ENCODE results near the gene KAZN.
"Not testable (repeated sequence)": the region's sequence is repeated elsewhere in the genome, so short reads cannot be mapped to it uniquely, and the experiment has no call there.

Gene KAZN

DNA sequence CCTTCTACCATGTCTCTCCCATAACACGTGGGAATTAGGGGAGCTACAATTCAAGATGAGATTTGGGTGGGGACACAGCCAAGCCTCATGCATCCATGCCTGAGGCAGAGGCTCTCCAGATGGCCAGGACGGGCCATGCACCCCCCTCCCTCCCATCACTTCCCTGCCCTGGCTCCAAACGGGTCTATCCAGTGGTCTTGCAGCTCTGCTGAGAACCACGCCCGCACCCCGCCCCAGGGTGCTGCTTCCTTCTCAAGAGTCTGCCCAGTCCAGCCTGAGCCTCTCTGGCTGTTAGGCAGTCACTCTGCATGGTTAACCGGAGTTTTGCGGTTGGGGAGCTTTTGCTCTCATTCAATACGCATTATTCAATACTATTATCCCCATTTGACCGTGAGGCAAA is 423.6 kb downstream of the KAZN start:
- DNase-seq, result no peak

DNA sequence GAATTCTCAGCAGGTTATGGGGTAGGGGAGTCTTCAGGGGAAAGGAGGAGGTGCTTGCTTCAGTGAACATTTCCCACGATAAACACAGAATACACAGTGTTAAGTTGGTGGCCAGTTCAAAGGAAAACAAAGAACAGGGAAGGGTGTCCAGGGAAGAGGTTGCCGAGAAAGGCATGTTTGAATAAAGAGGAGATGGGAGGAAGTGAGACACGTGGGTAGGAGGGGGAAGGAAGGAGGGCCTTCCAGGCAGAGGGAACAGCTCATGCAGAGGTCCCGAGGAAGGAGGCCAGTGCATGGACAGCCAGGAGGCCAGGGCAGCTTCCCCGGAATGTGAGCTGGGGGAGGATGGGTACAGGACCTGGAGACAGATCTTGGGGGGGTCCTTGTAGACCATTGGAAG is 424.7 kb downstream of the KAZN start:
- DNase-seq, result no peak

DNA sequence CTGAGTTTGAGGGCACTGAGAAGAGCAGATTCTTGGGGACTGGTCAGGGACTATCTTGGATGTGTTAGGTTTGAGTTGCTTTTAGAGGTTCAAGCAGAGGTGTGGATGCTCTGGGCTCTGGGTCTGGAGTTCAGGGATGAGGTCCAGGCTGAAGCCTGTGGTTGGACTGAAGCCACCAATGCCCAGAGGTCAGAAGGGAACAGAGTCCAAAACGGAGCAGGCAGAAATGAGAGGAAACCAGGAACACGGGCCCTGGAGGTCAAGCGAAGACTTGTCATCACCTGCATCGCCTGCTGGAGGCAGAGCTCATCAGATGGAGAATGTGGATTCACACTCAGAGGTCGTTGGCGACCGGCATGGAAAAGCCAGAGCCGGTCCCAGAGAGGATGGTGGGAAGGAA is 425.5 kb downstream of the KAZN start:
- no peak for DNase-seq

DNA sequence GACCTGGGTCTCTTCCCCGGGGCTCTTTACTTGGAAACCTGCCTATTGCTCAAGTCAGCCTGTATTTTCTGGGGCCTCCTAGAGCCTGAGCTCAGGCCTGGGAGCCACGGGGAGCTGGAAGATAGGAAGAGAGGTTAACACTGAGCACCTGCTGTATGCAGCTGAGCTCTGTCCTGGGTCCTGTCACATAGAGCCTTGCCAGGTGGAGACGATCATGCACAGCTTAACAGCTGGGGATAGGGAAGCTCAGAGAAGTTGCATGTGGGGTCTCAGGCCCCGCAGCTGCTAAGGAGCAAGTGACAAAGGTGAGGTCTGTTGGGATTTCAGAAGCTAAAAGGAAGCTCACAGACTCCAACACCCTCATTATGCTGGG is 427.6 kb downstream of the KAZN start:
- DNase-seq, result no peak

DNA sequence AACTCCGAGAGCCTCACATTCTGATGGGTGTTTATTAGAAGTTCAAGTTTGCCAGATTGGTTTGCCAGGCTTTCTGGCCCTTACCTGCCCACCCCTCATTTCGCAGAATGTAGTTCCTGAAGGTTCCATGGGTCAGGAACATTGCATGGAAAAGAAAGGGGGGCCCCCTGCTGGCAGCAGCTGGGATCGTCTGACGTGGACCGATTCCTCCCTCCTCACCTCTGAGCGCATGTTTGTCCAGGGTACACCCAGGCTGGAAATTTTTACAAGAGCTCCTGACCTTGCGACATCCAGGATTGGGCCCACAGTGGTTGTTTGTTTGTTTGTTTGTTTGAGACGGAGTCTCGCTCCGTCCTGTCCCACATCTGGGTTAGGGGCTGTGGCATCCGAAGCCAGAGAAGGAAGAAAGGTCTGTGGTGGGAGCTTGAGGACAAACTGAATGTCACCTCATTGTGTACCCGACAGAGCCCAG is 429.1 kb downstream of the KAZN start:
- DNase-seq, result no peak

DNA sequence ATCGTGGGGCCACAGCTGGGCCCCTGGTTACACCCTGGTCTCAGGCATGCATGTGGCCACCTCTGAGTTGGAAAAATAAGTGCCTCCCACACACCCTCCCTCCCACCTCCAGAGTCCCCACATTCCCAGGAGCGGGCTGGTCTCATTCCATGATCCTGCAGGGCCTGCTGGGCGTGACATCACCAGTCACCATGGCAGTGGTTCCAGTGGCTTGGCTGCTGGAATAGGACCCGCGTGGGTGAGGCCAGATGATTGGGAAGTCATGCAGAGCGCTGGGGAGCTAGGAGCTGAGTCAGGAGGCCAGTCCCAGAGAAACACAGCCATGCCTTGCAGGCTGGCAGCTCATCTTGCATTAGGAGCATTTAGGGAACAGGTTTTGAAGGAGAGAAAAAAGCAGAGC is 429.6 kb downstream of the KAZN start:
- DNase-seq, result no peak

DNA sequence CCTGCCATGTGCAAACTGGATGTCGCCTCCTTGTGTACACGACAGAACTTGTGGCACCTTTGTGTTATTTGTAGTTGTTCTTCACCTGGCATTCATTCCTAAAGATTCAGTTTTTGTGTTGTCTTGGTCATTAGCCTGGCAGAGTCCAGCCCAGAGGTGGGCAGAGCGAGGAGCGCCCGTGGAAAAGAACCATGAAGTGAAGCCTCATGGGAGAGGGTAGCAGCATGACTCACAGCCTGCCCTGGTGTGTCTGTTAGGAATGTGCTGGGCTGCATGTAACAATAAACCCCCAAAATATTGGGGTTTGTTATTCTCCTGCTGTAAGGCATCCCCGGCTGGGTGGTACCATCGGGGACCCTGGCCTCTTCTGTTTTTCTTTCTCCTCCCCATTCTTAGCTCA is 430.1 kb downstream of the KAZN start:
- DNase-seq, result no peak

DNA sequence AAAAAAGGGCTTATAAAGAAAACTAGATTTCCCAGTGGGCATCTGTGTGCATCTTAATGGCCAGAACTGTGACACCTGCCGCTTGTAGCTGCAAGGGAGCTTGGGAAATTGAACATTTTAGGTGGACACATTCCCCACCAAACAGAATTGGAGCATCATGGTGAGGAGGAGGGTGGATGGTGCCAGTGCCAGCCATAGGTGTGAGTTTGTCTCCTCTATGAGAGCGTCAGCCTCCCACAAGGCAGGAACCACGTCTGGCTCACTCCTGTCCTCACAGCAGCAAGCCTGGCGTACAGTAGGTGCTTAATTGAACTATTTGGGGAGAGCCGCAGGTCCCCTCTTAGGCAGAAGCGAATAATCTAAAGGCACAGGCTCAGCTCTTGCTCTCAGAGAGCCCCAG is 430.6 kb downstream of the KAZN start:
- no peak for DNase-seq

DNA sequence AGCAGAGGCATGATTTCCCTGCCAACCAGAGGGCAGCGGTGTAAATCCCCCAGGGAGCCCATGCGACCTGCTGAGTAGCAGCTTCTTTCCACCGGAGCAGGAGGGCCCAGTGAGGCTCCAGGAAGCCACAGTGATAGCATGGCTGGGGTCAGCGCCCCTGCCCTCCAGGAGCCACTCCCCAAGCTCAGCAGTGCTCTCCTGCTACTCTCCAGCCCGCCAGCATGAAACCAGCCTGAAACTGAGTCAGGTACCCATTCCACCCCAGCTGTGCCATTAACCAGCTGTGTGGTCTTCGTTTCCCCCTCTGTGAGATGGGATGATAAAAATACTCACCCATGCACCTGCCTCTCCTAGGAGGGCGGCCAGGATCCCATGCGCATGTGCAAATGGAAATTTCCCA is 431.3 kb downstream of the KAZN start:
- no peak for DNase-seq

DNA sequence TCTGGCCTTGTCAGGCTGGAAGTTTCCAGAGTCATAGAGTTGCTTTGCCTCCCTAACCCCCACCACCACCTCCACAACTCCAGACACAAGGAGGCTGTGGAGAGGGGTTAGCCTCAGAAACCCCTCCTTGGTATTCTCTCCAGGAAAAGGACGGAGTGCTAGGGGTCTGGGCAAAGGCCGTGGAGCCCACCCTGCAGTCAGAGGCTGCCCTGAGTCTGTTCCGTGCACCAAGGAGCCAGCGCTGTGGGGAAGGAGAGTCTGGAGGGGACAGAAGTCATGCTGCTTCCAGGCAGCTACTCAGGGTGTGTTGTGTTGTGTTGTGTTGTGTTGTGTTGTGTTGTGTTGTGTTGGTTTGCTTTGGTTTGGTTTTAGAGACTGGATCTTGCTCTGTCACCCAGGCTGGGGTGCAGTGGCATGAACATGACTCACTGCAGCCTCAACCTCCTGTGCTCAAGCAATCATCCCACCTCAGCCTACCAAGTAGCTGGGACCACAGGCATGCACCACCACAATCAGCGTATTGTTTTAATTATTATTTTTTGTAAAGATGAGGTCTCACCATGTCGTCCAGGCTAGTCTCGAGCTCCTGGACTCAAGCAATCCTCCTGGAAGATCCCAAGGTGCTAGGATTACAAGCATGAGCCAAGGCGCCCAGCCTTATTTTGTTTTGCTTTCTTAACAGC is 432.9 kb downstream of the KAZN start:
- no peak for DNase-seq

DNA sequence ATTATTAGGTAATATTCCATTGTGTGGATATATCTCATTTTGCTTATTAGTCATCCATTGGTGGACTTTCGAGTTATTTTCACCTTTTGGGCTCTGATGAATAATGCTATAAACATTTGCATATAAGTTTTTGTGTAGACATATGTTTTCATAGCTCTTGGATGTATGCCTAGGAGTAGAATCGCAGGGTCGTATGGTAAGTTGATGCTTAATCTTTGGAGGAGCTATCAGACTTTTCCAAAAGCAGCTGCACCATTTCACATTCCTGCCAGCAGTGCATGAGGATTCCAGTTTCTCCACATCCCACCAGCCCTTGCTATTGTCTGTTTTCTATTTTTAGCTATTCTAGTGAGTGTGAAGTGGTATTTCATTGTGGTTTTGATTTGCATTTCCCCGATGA is 434.8 kb downstream of the KAZN start:
- no peak for DNase-seq

DNA sequence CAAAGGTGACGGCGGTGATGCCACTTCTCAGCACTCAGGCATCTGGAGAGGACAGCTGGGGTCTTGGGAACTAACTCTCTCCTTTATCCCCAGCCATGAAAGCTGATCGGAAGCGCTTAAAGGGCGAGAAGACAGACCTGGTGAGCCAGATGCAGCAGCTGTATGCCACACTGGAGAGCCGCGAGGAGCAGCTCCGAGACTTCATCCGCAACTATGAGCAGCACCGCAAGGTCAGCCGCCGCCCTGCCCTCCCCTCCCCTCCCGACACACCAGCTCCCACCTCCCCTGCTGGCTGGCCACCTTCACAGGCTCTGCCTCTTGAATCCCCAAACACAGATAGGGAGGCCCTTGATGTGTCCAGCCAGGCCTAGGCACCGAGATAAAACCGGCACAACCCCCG is 436.2 kb downstream of the KAZN start:
- DNase-seq, result no peak

DNA sequence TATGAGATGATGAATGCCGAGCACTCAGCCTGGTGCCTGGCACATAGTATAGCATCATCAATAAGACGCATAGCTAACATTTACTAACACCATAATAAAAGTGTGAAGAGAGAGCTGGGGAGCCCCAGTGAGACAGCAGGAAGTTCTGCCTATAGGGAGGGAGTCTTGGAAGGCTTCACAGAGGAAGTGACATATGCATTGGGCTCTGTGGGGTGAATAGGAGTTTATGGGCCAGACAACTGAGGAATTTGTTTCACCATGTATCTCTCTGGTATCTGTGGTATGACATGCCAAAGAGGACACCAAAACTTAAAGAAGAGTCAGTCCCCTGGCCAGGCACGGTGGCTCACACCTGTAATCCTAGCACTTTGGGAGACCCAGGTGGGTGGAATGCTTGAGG is 436.8 kb downstream of the KAZN start:
- no peak for DNase-seq

DNA sequence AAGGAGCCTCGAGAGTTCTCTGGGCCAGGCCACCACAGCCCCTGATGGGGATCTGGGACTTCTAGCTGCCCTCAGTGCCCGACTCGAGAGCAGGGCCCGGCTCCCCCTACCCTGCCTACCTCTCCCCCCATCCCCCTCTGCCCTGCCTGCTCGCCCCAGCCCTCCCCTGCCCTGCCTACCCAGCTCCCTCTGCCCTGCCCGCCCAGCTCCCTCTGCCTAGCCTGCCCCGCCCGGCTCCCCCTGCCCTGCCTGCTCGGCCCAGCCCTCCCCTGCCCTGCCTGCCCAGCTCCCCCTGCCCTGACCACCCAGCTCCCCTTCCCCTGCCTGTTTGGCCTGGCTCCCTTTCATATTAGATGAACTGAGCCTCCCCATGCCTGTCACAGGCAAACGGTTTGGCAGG is 437.6 kb downstream of the KAZN start:
- DNase-seq, result no peak

DNA sequence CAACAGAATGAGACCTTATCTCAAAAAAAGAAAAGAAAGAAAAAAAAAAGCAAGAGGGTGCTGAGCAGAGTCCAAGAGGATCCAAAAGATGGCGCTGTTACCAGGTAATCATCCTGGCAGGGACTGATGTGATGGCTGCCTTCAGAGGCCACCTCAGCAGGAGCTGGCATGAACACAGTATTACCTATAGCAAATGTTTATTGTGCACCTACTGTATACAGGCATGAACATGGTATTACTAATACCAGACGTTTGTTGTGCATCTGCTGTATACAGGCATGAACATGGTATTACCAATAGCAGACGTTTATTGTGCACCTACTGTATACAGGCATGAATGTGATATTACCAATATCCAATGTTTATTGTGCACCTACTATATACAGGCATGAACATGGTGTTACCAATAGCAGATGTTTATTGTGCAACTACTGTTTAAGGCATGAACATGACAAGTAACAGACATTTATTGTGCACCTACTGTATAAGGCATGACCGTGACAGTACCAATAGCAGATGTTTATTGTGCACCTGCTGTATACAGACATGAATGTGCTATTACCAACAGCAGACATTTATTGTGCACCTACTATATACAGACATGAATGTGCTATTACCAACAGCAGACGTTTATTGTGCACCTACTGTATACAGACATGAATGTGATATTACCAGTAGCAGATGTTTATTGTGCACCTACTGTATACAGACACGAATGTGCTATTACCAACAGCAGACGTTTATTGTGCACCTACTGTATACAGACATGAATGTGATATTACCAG is 439.9 kb downstream of the KAZN start:
- no peak for DNase-seq

DNA sequence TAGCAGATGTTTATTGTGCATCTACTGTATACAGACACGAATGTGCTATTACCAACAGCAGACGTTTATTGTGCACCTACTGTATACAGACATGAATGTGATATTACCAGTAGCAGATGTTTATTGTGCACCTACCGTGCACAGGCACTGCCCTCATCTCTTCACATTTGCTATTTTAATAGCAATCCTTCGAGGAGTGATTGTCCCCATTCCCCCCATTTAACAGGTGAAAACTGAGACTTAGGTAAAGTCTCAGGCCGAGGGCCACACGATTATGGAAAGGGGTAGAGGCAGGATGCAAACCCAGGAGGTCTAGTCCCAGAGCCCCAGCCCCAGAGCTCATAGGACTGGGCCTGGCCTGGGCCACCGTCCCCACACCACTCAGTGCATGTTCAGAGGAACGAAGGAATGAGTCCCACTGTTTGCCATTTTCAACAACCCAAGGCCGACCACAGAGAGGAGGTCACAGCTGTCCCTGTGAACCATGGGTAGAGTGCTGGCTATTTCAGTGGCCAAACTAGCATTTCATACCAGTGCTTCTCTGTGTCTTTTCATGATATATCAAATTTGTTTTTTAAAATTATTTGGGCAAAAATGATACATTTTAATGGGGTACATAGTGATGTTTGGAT is 440.6 kb downstream of the KAZN start:
- DNase-seq, result no peak

DNA sequence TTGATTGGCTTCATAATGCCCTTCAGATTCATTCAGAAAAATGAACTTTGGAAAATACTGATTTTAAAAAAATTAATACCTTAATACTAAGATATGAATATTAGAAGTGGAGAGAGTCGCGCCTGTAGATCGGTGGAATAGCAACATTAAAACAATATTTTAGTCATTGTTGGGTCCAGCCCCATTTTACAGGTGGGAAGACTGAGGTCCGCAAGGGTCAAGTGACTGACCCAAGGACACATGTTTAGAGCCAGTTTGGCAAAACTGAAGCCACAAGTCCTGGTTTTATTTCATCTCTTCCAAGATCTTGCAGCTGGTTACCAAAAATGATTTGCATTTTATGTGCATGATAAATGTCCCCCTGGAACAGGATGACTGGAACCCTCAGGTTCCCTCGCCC is 441.4 kb downstream of the KAZN start:
- no peak for DNase-seq

DNA sequence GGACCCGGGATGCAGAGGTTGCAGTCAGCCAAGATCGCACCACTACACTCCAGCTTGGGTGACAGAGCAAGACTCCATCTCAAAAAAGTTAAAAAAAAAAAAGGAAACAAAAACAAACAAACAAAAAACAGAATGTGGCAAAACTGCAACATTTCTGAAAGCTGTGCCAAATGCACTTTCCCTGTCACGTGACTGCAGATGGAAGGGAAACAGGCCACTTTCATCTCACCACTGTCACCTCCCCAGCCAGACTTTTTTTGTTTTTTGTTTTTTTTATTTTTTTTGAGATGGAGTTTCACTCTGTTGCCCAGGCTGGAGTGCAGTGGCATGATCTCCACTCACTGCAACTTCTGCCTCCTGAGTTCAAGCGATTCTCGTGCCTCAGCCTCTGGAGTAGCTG is 442.2 kb downstream of the KAZN start:
- not testable (repeated sequence) for DNase-seq

DNA sequence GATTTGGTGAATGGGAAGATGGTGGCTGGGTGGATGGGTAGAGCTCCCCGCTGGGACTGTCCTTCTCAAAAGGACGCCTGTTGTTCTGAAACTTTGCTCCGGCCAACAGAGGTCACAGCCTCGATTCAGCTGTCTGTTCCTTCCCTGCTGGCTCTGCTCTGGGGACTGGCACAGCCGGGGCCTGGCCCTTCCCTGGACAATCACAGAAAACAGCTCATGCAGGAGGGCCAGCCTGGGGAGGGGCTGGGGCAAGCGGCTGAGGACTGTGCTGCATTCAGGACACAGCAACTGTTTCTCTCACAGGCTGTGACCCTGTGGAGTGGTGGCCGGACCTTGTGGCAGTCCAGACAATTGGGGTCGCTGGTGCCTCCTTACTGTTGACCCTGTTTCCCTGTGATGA is 444.4 kb downstream of the KAZN start:
- DNase-seq, result no peak

DNA sequence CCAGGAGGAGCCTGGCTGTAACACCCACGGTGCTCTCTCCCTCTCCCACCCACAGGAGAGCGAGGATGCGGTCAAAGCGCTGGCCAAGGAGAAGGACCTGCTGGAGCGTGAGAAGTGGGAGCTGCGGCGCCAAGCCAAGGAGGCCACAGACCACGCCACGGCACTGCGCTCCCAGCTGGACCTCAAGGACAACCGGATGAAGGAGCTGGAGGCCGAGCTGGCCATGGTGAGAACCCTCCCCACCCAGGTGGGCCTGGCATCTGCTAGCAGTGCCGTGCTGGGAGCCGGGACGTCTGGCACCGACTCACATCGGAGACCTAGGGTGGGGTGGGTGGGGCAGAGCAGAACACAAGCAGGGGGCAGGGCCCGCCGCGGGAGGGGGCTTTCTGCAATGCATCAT is 445.4 kb downstream of the KAZN start:
- no peak for DNase-seq

DNA sequence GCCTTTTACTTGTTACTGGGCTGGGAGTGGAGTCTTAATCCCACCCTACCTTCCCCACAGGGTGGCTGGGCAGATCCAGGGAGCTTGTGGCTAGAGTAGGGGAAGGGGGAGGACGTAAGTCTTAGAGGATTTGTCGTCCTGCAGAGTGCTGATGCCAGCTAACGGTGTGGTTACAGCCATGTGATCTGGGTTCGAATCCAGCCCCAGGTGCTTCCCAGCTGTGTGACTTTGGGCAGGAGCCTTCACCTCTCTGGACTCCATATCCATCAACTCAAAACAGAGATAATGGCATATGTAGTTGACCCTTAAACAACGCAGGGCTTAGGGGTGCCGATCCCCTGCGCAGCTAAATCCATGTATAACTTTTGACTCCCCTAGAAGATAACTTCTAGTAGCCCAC is 446.6 kb downstream of the KAZN start:
- no peak for DNase-seq

DNA sequence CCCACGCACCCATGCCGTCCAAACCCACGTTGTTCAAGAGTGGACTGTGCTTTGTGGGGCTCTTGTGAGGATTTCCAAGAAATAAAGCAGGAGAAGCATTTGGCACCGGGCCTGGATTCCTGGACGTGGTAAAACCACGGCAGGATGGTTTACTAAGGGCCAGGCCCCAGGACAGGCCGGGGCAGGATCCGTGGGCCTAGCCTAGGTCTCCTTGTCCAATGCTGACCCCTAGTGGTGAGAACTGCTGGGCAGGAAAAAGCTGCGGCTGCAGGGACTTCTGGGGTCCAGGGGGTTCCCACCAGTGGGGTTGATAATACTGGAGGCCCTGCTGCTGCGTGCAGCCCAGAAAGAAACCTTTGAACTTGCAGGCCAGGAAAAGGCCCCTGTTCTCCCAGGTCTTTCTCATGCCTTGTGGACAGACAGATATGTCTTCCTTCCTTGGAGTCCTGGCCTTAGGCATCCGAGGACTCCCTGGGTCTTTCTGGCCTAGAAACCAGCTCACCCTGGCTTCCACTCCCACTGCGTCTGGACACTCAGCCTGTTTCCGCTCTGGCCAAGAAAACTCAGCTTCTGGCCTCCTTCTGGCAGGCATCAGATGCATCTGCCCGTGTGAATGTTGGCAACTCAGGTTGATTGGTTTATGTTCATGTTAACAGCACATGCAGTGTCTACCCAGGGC is 448.1 kb downstream of the KAZN start:
- DNase-seq, result no peak

DNA sequence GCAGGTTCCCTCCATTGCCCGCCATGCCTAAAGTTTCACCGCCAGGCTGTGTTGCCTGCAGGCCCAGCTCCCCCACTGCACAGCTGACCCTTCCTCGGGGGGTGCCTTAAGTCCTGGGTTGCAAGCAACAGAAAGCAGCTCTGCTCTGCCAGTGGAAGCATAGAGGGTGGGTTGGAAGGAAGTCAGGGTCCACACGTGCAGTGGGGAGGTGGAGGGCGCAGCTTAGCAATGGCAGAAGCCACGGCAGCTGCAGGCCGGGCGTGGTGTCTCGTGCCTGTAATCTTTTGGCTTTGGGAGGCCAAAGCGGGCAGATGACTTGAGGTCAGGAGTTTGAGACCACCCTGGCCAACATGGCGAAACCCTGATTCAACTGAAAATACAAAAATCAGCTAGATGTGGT is 448.8 kb downstream of the KAZN start:
- DNase-seq, result no peak

Data from NCI-H526 treated with DMSO at 0.1 percent for 48 hours (cell line).